Neural cell (in vitro differentiated cells): ENCODE results near the gene NUCB2. TPM values are rescaled to one million over a fixed set of nuclear protein-coding genes. Genes with fewer than 3 reads are reported as not detected.

Experiments
- H2AFZ ChIP-seq: fragments of 200-600, 300-800 bp; sonication (generic), shearing (Covaris generic); 2 replicates; pipeline ENCODE4 v1.6.0; 2014; ENCODE audit warnings: low read depth, mild to moderate bottlenecking, antibody characterized with exemption, low read length, moderate library complexity
- H3F3A ChIP-seq: fragments of 200-600 bp; shearing (Covaris generic); 2 replicates; pipeline ENCODE4 v1.6.1; 2016; ENCODE audit warnings: mild to moderate bottlenecking, moderate library complexity, mixed read lengths, antibody characterized with exemption, low read length; ENCODE audit not compliant: insufficient read depth, poor library complexity, severe bottlenecking
- H3K27ac ChIP-seq: fragments of 200-600, 300-800 bp; sonication (generic), shearing (Covaris generic); 2 replicates; pipeline ENCODE4 v1.5.1; 2014; ENCODE audit warnings: mild to moderate bottlenecking, low read length, moderate library complexity
- H3K27me3 ChIP-seq: fragments of 300-800, 200-600 bp; sonication (generic), shearing (Covaris generic); 2 replicates; pipeline ENCODE4 v1.6.0; 2014; ENCODE audit warnings: mild to moderate bottlenecking, low read depth, low read length, moderate library complexity; ENCODE audit not compliant: insufficient read depth
- H3K36me3 ChIP-seq: fragments of 300-800, 200-600 bp; sonication (generic), shearing (Covaris generic); 2 replicates; pipeline ENCODE4 v1.5.1; 2014; ENCODE audit warnings: mild to moderate bottlenecking, antibody characterized with exemption, low read length, moderate library complexity; ENCODE audit not compliant: insufficient read depth
- H3K4me2 ChIP-seq: fragments of 300-800, 200-600 bp; sonication (generic), shearing (Covaris generic); 2 replicates; pipeline ENCODE4 v1.6.0; 2014; ENCODE audit warnings: mild to moderate bottlenecking, low read length
- H3K4me3 ChIP-seq: fragments of 300-800, 200-600 bp; sonication (generic), shearing (Covaris generic); 2 replicates; pipeline ENCODE4 v1.5.1; 2014; ENCODE audit warnings: mild to moderate bottlenecking, low read length, moderate library complexity
- H3K79me2 ChIP-seq: fragments of 200-600 bp; shearing (Covaris generic); replicated peaks from 2 replicates; pipeline ENCODE4 v1.6.0; 2014; ENCODE audit warnings: mild to moderate bottlenecking, low read length, moderate library complexity; ENCODE audit not compliant: insufficient read depth
- H3K9ac ChIP-seq: fragments of 300-800, 200-600 bp; sonication (generic), shearing (Covaris generic); 2 replicates; pipeline ENCODE4 v1.6.1; 2016; ENCODE audit warnings: mild to moderate bottlenecking, low read length, mixed read lengths
- H3K9me2 ChIP-seq: fragments of 200-600 bp; shearing (Covaris generic); 2 replicates; pipeline ENCODE4 v1.6.1; 2016; ENCODE audit warnings: mild to moderate bottlenecking, low read length, mixed read lengths; ENCODE audit not compliant: insufficient read depth
- H3K9me3 ChIP-seq: fragments of 200-600, 300-800 bp; sonication (generic), shearing (Covaris generic); 2 replicates; pipeline ENCODE4 v1.6.1; 2016; ENCODE audit warnings: mild to moderate bottlenecking, mixed run types, low read length, moderate library complexity, mixed read lengths
- H4K20me1 ChIP-seq: fragments of 200-600 bp; shearing (Covaris generic); 2 replicates; pipeline ENCODE4 v1.6.1; 2016; ENCODE audit warnings: mild to moderate bottlenecking, mixed run types; ENCODE audit not compliant: insufficient read depth
- EP300 ChIP-seq: fragments of 450-650 bp; conservative IDR thresholded peaks from 2 replicates; pipeline ENCODE4 v1.6.1; 2014; ENCODE audit warnings: antibody characterized with exemption, mild to moderate bottlenecking, moderate library complexity; ENCODE audit not compliant: poor library complexity, severe bottlenecking
- EZH2 ChIP-seq: fragments of 200-600, 300-800 bp; shearing (Covaris generic), sonication (generic); IDR thresholded peaks from 2 replicates; pipeline ENCODE4 v1.6.1; 2014; ENCODE audit warnings: antibody characterized with exemption, low read length, borderline replicate concordance, mild to moderate bottlenecking; ENCODE audit not compliant: insufficient read depth, poor library complexity, severe bottlenecking
- MXI1 ChIP-seq: fragments of 450-650 bp; conservative IDR thresholded peaks from 2 replicates; pipeline ENCODE4 v1.6.1; 2014; ENCODE audit warnings: antibody characterized with exemption, mild to moderate bottlenecking; ENCODE audit not compliant: poor library complexity, severe bottlenecking
- POLR2AphosphoS5 ChIP-seq: IDR thresholded peaks from 2 replicates; pipeline ENCODE4 v1.6.1; 2012
- RAD21 ChIP-seq: fragments of 450-650 bp; conservative IDR thresholded peaks from 2 replicates; pipeline ENCODE4 v1.6.1; 2014; ENCODE audit warnings: antibody characterized with exemption, mild to moderate bottlenecking, moderate library complexity
- SMC3 ChIP-seq: fragments of 450-650 bp; conservative IDR thresholded peaks from 2 replicates; pipeline ENCODE4 v1.6.1; 2014; ENCODE audit warnings: antibody characterized with exemption, mild to moderate bottlenecking, moderate library complexity; ENCODE audit not compliant: poor library complexity
- TAF1 ChIP-seq: IDR thresholded peaks from 2 replicates; pipeline ENCODE4 v1.6.1; 2012; ENCODE audit warnings: low read depth
- polyA plus RNA-seq: library from polyadenylated mRNA; depleted of rRNA; stranded (reverse); fragments of >200 nt; gene quantifications from 2 replicates; pipeline ENCODE4 v1.2.3, GENCODE V29; 2014
- TF ChIP-seq, protein P1 (sequence below): fragments of 450-650 bp; IDR thresholded peaks from 2 replicates; pipeline ENCODE4 v1.5.1; 2014; ENCODE audit warnings: antibody characterized with exemption, mild to moderate bottlenecking, moderate library complexity; ENCODE audit not compliant: poor library complexity, severe bottlenecking
- TF ChIP-seq, protein P2 (sequence below): IDR thresholded peaks from 2 replicates; pipeline ENCODE4 v1.6.1; 2012; ENCODE audit warnings: borderline replicate concordance

The NUCB2 gene
- polyA plus RNA-seq, 1 donor from 2014 or later: 120 TPM

DNA sequence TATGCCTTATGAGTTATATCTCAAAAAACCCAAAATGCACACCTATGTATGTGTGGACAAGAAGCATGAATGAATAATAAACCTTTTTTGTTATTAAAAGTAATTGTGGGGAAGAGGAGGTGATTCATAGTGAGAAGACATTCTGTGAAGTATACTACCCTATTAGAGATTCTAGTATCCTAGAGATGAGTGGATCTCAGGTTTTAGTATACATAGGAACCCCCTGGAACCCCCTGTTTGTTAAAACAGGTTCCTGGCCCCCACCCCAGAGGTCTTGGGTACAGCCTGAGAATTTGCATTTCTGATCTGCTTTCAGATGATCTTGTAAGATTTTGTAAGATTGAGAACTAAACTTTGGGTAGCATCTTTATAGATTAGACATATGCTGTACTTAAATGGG lies 17.5 kb downstream of the NUCB2 start:
- no peaks in the 10 kb centered on the region for H3F3A ChIP-seq
- no peaks in the 10 kb centered on the region for H3K36me3 ChIP-seq
- no peak for TF ChIP-seq EP300
- TF ChIP-seq, protein P1, sequence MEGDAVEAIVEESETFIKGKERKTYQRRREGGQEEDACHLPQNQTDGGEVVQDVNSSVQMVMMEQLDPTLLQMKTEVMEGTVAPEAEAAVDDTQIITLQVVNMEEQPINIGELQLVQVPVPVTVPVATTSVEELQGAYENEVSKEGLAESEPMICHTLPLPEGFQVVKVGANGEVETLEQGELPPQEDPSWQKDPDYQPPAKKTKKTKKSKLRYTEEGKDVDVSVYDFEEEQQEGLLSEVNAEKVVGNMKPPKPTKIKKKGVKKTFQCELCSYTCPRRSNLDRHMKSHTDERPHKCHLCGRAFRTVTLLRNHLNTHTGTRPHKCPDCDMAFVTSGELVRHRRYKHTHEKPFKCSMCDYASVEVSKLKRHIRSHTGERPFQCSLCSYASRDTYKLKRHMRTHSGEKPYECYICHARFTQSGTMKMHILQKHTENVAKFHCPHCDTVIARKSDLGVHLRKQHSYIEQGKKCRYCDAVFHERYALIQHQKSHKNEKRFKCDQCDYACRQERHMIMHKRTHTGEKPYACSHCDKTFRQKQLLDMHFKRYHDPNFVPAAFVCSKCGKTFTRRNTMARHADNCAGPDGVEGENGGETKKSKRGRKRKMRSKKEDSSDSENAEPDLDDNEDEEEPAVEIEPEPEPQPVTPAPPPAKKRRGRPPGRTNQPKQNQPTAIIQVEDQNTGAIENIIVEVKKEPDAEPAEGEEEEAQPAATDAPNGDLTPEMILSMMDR: no peak
- TF ChIP-seq SMC3: no peak
- no peak for TF ChIP-seq MXI1
- TF ChIP-seq, protein P2, sequence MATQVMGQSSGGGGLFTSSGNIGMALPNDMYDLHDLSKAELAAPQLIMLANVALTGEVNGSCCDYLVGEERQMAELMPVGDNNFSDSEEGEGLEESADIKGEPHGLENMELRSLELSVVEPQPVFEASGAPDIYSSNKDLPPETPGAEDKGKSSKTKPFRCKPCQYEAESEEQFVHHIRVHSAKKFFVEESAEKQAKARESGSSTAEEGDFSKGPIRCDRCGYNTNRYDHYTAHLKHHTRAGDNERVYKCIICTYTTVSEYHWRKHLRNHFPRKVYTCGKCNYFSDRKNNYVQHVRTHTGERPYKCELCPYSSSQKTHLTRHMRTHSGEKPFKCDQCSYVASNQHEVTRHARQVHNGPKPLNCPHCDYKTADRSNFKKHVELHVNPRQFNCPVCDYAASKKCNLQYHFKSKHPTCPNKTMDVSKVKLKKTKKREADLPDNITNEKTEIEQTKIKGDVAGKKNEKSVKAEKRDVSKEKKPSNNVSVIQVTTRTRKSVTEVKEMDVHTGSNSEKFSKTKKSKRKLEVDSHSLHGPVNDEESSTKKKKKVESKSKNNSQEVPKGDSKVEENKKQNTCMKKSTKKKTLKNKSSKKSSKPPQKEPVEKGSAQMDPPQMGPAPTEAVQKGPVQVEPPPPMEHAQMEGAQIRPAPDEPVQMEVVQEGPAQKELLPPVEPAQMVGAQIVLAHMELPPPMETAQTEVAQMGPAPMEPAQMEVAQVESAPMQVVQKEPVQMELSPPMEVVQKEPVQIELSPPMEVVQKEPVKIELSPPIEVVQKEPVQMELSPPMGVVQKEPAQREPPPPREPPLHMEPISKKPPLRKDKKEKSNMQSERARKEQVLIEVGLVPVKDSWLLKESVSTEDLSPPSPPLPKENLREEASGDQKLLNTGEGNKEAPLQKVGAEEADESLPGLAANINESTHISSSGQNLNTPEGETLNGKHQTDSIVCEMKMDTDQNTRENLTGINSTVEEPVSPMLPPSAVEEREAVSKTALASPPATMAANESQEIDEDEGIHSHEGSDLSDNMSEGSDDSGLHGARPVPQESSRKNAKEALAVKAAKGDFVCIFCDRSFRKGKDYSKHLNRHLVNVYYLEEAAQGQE: no peak
- no peak for TF ChIP-seq RAD21
- no peak for TF ChIP-seq POLR2AphosphoS5
- TF ChIP-seq EZH2: no peak
- no peak for TF ChIP-seq TAF1
- no peaks in the 10 kb centered on the region for H3K9me2 ChIP-seq
- no peak overlapping the region for H3K27ac ChIP-seq
- no peak overlapping the region for H3K9ac ChIP-seq
- H3K4me3 ChIP-seq: no peak overlapping the region
- H3K4me2 ChIP-seq: no peak overlapping the region
- H3K27me3 ChIP-seq: no peaks in the 10 kb centered on the region
- H4K20me1 ChIP-seq: no peaks in the 10 kb centered on the region
- no peaks in the 10 kb centered on the region for H3K9me3 ChIP-seq
- no peak overlapping the region for H2AFZ ChIP-seq
- no peaks in the 10 kb centered on the region for H3K79me2 ChIP-seq

DNA sequence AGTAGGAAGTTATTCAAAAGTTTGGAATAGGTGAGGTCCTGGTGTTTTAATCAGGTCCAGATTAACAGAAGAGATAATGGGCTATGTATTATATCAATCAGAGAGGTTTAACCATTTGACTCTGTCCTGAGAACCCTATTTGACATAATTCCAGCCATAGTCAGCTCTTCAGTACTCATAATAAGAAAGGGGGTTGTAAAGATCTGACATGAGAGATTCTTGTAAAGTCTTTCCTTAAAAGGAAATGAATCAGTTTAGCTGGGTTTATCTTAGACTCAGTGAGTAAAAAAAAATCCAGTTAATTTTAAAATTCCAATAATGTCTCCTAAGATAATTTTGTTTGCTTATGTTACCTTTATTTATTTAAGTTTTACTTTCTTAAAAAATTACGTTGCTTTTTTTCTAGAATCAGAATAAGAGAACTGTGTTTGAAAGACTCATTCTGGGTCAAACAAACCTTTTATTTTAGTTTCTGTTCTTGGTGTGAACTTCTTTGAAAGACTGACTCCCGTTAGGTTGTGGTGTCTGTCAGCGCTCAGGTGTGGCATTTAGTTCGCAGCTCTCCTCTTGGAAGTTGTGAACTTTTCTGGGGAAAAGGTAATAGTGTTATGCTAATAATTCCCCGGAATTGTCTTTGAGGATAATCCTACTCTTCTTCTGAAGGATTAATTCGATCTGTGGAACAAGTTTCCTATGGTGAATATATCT lies 20.5 kb downstream of the NUCB2 start:
- TF ChIP-seq, protein P1: no peak
- TF ChIP-seq EP300: no peak
- no peak for TF ChIP-seq SMC3
- TF ChIP-seq TAF1: no peak
- TF ChIP-seq EZH2: no peak
- no peak for TF ChIP-seq MXI1
- TF ChIP-seq, protein P2: no peak
- no peak for TF ChIP-seq POLR2AphosphoS5
- no peak for TF ChIP-seq RAD21
- Histone ChIP-seq H3K4me3 (no peak overlapping the region), H3K9ac (no peak overlapping the region), H3K27me3 (no peaks in the 10 kb centered on the region), H3K27ac (no peak overlapping the region), H3K4me2 (no peak overlapping the region), H3K9me3 (no peaks in the 10 kb centered on the region), H3K36me3 (no peaks in the 10 kb centered on the region), H4K20me1 (no peaks in the 10 kb centered on the region), H3F3A (no peaks in the 10 kb centered on the region), H3K9me2 (no peaks in the 10 kb centered on the region), H3K79me2 (no peaks in the 10 kb centered on the region), H2AFZ (no peak overlapping the region)
